ENCODE data around the gene AANAT.

DNA sequence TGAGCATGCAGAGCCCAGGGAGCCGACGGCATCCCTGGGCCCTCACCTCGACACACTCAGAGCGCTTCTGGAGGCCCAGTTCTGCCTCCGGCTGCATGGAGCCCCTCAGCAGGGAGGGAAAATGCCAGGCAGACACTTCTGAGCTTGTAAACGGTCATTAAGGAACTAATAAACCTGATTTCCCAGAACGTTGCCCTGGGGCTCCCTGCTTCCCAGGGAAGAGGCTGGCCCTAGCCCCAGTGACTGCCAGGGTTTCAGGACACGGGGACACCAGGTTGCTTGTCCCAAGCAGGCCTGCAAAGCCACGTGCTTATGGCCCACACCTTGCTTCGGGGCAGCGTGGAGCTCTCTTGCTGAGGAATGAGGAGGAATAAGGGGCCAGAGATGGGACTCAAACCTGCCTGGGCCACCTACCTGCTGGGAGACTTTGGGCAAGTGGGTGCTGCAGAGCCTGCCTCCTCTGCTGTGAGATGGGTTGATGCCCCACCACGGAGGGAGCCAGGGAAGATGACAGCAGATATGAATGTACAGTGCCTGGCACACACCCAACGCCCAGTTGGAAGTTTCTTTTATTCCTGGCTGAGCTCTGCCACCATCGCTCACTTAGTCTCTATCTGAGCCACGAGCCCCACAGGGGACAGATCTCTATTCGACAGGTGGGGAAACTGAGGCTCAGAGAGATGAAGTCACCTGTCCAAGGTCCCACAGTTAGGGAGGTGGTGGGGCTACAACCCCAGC lies 28.4 kb downstream of the AANAT start:
- TF ChIP-seq, protein P1, sequence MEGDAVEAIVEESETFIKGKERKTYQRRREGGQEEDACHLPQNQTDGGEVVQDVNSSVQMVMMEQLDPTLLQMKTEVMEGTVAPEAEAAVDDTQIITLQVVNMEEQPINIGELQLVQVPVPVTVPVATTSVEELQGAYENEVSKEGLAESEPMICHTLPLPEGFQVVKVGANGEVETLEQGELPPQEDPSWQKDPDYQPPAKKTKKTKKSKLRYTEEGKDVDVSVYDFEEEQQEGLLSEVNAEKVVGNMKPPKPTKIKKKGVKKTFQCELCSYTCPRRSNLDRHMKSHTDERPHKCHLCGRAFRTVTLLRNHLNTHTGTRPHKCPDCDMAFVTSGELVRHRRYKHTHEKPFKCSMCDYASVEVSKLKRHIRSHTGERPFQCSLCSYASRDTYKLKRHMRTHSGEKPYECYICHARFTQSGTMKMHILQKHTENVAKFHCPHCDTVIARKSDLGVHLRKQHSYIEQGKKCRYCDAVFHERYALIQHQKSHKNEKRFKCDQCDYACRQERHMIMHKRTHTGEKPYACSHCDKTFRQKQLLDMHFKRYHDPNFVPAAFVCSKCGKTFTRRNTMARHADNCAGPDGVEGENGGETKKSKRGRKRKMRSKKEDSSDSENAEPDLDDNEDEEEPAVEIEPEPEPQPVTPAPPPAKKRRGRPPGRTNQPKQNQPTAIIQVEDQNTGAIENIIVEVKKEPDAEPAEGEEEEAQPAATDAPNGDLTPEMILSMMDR (conservative IDR thresholded peaks at IDR 0.05; ENCODE audit: low read length) = no peak
- no peak for TF ChIP-seq EZH2phosphoT487 (IDR thresholded peaks at IDR 0.05; ENCODE audit: borderline replicate concordance)
